ENCODE data around the gene CHMP2A. TPM values are rescaled to one million over a fixed set of nuclear protein-coding genes. Genes with fewer than 3 reads are reported as not detected.
"Not testable (repeated sequence)": the region's sequence is repeated elsewhere in the genome, so short reads cannot be mapped to it uniquely, and the experiment has no call there.

Gene CHMP2A
- polyA plus RNA-seq, 1 donor: 77.9 TPM

DNA sequence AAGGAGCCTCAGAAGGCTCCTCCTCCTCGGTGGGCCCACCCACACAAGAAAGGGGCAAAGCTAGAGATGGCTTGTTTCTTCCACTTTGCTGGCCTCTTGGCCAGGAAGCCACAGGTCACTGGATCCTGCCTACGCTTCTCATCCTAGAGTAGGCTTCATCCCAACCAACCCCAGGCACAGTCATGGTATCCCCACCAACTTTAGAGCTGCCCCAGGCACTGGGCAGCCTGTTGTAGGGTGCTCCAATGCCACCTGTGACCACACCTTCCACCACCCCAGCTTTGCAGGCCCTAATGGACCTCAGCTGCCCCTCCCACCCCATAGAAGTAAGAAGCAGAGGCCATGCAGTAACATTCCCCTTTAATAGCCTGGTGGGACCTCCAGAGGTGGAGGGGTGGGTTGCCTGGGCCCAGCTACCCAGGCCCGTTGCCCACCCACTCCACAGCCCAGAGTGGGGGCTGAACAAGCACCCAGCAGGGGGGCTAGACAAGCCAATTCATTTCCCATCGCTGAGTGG is 522 bp upstream of the CHMP2A start:
- no peak for DNase-seq

DNA sequence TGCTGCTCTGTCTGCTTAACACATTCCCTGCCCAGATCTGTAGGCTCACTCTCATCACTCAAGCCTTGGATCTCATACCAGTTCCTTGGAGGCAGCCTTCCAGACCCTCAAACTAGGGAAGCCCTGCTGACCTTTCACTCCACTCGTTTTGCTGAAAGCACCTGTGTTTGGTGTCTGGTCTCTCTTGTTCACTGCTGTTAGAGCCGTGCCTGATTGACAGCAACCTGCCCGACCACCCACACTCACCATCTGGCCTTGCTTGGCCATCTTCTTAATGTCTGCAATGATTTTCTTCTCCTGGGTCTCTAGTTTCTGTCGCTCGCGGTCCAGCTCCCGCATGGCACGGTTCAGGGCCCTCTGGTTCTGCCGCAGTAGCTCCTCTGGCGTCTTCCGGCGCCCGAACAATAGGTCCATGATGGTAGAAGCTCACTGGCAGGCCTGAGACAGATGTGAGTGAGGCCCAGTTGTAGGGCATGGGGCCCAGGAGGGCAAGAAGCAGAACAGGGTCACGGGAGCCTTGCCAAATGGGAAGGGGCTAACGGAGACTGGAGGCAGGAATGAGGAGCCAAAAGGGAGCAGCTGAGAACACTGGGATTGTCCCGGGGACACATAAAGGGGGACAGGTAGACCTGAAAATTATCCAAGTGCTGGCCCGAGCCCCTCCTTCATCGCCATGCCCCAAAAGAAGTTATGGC is 959 bp downstream of the CHMP2A start:
- DNase-seq: no peak

DNA sequence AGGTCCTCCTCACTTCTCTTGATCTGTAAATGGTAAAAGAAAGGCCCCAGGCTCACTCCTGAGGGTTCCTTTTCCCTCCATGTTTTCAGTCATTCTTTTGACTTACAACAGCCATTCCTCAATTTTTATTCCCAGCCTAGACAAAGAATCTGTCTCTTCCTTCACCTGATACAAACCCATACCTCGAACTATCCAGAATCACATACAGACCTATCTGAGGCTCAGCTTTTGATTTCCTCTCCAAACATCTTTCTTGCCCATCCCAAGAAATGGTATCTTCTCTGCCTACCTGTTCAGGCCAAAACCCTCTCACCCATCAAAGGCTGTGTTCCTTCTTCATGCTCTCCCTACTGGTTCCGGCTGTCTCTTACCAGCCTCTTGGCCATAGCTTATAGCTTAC is 2.2 kb downstream of the CHMP2A start:
- no peak for DNase-seq

DNA sequence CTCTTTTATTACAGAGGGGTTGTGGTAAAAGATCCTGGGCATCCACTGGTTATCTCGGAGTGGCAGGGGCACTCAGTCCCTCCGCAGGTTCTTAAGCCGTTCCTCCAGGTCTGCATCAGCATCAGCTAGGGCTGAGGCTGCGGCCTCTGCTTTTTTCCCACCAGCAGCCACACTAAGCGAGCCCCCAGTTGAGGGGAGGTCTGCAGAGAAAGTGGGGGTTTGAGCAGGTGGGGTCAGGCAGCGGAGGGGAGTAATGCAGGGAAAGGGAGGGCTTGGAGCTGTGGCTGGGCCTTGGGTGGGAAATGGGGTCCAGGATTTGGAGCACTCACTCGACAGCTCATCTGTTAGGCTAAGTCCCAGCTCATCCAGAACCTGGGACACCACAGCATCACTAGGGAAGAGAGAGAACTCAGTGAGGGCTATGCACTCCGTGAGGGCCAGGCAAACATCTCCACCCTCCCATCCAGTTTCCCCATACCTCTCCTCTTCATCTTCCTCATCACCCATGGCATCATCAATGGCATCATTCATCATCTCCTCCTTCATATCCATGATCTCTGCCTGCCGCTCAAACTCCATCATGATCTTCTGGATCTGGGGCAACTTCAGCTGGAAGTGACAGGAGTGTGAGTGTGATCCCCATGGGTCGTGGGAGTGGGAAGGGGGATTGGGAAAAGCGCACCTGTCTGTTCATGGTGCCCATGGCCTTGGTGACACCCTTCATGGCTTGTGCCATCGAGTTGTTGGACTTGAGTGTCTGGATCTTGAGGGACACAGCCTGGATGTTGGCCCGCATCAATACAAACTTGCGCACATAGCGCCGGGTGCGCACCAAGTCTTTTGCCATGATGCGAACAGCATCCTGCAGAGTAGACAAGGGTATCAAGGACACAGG is 3.1 kb downstream of the CHMP2A start:
- DNase-seq: no peak

DNA sequence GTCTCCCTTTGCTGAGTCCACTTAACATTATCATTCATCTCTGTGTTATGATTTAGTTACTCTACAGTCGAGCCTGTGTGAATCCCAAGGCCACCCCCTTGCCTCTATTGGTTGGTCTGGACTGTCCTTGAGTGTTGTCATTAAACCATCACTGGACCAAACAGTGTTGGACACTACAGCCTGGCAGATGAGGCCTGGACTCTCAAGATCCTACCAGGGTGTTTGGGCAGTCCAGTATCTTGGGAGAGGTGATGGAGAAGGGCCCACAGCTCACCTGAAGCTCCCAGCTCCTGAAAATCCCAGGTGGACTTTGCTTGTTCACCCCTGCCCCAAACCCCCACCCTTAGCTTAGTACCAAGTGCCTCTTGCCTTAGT is 3.8 kb downstream of the CHMP2A start:
- DNase-seq: no peak

GRCh38 chr19:58550362-58551122 is 4.4 kb downstream of the CHMP2A start:
- DNase-seq: no peak

DNA sequence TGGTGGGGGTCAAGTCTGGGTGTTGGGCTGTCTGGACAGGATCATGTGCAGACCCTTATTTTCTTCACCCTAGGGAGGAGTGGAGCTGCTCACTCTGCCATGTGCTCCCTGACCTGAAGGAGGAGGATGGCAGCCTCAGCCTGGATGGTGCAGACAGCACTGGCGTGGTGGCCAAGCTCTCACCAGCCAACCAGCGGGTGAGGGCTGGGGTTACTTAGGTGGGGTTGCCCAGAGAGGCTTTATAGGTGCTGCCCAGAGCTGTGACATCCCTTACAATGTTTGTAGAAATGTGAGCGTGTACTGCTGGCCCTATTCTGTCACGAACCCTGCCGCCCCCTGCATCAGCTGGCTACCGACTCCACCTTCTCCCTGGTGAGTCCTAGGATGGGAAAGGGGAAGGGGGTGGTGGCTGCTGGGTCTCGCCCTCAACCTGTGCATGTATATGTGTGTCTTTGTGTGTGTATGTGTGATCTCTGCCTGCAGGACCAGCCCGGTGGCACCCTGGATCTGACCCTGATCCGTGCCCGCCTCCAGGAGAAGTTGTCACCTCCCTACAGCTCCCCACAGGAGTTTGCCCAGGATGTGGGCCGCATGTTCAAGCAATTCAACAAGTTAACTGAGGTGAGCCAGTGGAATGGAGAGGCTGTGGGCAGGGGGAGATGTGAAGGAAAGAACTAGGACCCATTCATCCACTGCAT is 5.1 kb downstream of the CHMP2A start:
- no peak for DNase-seq

DNA sequence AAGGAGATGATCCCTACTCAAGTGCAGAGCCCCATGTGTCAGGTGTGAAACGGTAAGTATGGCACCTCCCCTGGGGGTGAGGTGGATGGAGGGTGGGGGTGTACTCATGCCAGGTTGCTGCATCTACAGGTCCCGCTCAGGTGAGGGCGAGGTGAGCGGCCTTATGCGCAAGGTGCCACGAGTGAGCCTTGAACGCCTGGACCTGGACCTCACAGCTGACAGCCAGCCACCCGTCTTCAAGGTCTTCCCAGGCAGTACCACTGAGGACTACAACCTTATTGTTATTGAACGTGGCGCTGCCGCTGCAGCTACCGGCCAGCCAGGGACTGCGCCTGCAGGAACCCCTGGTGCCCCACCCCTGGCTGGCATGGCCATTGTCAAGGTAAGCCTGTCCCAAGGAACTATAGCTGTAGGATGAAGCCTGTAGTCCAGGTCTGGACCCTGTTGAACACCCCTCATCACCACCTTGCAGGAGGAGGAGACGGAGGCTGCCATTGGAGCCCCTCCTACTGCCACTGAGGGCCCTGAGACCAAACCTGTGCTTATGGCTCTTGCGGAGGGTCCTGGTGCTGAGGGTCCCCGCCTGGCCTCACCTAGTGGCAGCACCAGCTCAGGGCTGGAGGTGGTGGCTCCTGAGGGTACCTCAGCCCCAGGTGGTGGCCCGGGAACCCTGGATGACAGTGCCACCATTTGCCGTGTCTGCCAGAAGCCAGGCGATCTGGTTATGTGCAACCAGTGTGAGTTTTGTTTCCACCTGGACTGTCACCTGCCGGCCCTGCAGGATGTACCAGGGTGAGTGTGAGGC is 5.8 kb downstream of the CHMP2A start:
- no peak for DNase-seq

- no peak for DNase-seq
These were observed 7.3 kb downstream of the CHMP2A start for GRCh38 chr19:58547323-58548312.

DNA sequence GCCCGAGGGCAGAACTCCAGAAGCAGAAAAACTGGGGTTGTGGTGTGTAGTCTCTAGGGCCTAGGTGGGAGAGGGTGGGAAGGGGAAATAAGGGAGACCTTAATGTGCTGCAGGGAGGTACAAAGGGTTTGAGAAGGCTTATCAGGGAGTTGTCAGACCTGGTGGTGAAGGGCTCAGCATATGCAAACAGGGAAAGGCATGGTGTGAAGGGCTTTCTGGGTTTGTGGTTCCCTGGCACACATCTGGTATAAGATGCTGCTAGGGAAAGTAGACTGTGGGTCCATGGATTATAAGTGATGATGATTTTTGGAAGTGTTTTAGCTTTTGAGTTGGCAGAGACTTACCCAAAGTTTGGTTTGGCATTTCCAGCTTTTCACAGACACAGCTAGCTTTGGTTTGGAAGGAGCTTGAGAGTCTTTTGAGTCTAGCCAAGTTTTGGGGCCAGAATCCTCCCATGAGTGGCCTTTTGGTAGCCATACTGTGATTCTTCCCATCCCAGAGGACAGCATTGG is 8.8 kb downstream of the CHMP2A start:
- no peak for DNase-seq

DNA sequence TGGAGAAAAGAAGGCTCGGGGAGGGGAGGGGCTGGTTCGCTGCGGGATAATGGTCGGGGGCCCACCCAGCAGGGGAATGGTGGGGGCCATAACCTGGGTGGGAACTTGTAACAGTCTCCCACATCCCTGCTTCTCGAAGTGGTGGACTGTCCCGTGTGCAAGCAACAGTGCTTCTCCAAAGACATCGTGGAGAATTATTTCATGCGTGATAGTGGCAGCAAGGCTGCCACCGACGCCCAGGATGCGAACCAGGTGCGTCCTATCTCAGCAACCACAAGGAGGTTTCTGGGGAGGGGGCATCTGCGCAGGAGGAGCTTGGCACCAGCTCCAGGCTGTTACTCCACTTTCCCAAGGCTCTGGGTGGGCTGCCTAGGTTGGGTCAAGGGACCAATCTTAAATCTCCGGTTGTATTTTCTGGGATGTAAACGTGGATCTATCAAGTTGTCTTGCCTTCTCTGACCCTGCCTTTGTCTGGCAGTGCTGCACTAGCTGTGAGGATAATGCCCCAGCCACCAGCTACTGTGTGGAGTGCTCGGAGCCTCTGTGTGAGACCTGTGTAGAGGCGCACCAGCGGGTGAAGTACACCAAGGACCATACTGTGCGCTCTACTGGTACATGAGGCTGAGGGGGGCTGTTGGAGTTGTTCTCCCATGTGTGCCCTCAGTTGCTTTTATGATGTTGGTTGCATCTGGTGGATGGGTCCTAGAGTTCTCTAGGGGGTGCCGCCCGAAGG is 9.5 kb downstream of the CHMP2A start:
- DNase-seq: no peak

DNA sequence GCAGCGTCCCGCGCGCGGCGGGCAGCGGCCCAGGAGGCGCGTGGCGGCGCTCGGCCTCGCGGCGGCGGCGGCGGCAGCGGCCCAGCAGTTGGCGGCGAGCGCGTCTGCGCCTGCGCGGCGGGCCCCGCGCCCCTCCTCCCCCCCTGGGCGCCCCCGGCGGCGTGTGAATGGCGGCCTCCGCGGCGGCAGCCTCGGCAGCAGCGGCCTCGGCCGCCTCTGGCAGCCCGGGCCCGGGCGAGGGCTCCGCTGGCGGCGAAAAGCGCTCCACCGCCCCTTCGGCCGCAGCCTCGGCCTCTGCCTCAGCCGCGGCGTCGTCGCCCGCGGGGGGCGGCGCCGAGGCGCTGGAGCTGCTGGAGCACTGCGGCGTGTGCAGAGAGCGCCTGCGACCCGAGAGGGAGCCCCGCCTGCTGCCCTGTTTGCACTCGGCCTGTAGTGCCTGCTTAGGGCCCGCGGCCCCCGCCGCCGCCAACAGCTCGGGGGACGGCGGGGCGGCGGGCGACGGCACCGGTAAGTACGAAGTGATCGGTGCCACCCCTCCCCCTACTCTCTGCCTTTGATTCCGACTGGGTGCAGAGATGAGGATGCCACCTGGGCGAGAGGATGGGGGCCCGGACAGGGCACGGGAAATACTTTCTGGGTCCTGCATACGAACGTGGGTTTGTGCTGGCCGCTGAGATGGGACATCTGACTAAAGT is 10.2 kb downstream of the CHMP2A start:
- DNase-seq: peak; percentile 81

GRCh38 chr19:58543826-58544590 is 10.9 kb downstream of the CHMP2A start, which contains the start of gene TRIM28:
Gene TRIM28 (plus strand): TSS chr19:58544064. CDS start chr19:58544758, 694 bp downstream.
- DNase-seq: peak; percentile 98

- not testable (repeated sequence) for DNase-seq
These were observed 12.1 kb downstream of the CHMP2A start for GRCh38 chr19:58542641-58543372.

DNA sequence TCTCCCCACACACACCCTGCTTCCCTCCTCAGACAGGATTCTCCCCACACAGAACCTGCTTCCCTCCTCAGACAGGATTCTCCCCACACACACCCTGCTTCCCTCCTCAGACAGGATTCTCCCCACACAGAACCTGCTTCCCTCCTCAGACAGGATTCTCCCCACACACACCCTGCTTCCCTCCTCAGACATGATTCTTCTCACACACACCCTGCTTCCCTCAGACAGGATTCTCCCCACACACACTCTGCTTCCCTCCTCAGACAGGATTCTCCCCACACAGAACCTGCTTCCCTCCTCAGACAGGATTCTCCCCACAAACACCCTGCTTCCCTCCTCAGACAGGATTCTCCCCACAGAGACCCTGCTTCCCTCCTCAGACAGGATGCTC is 15.7 kb downstream of the CHMP2A start:
- not testable (repeated sequence) for DNase-seq

DNA sequence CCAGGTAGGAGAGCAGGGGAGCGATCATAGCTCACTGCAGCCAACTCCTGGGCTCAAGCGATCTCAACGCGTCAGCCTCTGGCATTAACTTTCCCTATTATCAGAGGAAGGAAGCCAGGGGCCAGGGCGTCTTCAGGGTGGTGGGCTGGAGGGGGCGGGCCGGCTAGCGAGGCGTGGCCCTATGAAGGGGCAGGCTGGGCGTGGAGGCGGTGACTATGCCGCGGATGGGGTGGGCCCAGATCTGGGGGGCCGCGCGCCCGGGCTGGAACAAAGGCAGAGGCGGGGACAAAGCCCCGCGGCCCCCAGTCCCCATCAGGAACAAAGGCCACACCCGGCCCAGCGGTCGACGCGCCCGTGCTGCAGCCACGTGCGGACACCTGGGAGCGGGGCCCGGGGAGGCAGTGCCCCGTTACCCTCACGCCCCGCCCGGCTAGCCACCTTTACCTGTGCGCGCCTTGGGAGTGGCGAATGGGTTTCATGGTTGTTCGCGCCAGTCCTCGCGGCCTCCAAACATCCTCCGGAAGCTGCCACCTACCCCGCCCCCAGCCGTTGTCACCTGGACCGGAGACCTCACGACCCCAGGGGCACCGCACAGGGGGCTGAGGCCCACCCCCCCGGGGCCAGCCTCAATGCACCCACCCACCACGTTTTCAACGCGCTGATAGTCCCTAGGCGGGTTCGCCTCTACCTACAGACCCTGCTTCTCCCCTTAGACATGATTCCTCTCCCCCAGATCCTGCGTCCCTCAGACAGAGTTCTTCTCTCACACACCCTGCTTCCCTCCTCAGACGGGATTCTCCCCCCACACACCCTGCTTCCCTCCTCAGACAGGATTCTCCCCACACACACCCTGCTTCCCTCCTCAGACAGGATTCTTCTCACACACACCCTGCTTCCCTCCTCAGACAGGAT is 16.4 kb downstream of the CHMP2A start:
- no peak for DNase-seq
